HEK293 (cell line): ENCODE results near the gene RBM19.
A peak's percentile ranks its signal among the peaks of the same experiment; 100 is the strongest.

Source experiments
- BCL11B ChIP-seq: fragments of 450-650 bp; formaldehyde crosslinking; IDR thresholded peaks from 2 replicates; pipeline ENCODE4 v1.5.1; 2016; ENCODE audit warnings: low read depth, missing biosample characterization, missing genetic modification characterization
- GFI1B ChIP-seq: fragments of 450-650 bp; formaldehyde crosslinking; IDR thresholded peaks from 2 replicates; pipeline ENCODE4 v1.5.1; 2016; ENCODE audit warnings: missing biosample characterization, missing genetic modification characterization
- HOXC10 ChIP-seq: sonication (generic); formaldehyde crosslinking; IDR thresholded peaks from 2 replicates; pipeline ENCODE4 v1.8.1; 2023; ENCODE audit warnings: mild to moderate bottlenecking, missing genetic modification reagents
- IKZF3 ChIP-seq: fragments of 450-650 bp; IDR thresholded peaks from 2 replicates; pipeline ENCODE4 v1.5.0; 2018; ENCODE audit warnings: missing biosample characterization, mild to moderate bottlenecking, missing genetic modification characterization, moderate library complexity
- OSR2 ChIP-seq: fragments of 450-650 bp; formaldehyde crosslinking; IDR thresholded peaks from 2 replicates; pipeline ENCODE4 v1.5.1; 2016; ENCODE audit warnings: missing biosample characterization, missing genetic modification characterization
- PRDM1 ChIP-seq: fragments of 450-650 bp; formaldehyde crosslinking; IDR thresholded peaks from 2 replicates; pipeline ENCODE4; 2016; ENCODE audit warnings: missing biosample characterization, missing genetic modification characterization
- REPIN1 ChIP-seq: fragments of 450-650 bp; formaldehyde crosslinking; IDR thresholded peaks from 2 replicates; pipeline ENCODE4 v1.5.1; 2017; ENCODE audit warnings: missing biosample characterization, missing genetic modification characterization, low read depth
- SCRT2 ChIP-seq: fragments of 450-650 bp; formaldehyde crosslinking; IDR thresholded peaks from 2 replicates; pipeline ENCODE4 v1.5.1; 2016; ENCODE audit warnings: missing biosample characterization, missing genetic modification characterization
- SETDB1 ChIP-seq: IDR thresholded peaks from one replicate; pipeline ENCODE4 v1.6.1; 2017; ENCODE audit warnings: mild to moderate bottlenecking, low read length, moderate library complexity, mixed read lengths; ENCODE audit not compliant: insufficient read length
- SP2 ChIP-seq: fragments of 450-650 bp; formaldehyde crosslinking; IDR thresholded peaks from 2 replicates; pipeline ENCODE4 v1.5.1; 2016; ENCODE audit warnings: missing biosample characterization, missing genetic modification characterization
- WT1 ChIP-seq: fragments of 450-650 bp; formaldehyde crosslinking; IDR thresholded peaks from 2 replicates; pipeline ENCODE4 v1.5.1; 2016; ENCODE audit warnings: missing biosample characterization, missing genetic modification characterization
- YY1 ChIP-seq: fragments of 450-650 bp; formaldehyde crosslinking; IDR thresholded peaks from 2 replicates; pipeline ENCODE4 v1.5.1; 2018; ENCODE audit warnings: missing biosample characterization, missing genetic modification characterization
- ZBTB1 ChIP-seq: fragments of 450-650 bp; formaldehyde crosslinking; IDR thresholded peaks from 2 replicates; pipeline ENCODE4 v1.5.1; 2016; ENCODE audit warnings: missing biosample characterization, missing genetic modification characterization
- ZBTB7A ChIP-seq: fragments of 450-650 bp; formaldehyde crosslinking; IDR thresholded peaks from 2 replicates; pipeline ENCODE4 v1.5.1; 2016; ENCODE audit warnings: low read depth, missing biosample characterization, missing genetic modification characterization
- ZFP37 ChIP-seq: fragments of 450-650 bp; formaldehyde crosslinking; IDR thresholded peaks from 2 replicates; pipeline ENCODE4 v1.5.1; 2016; ENCODE audit warnings: missing biosample characterization, missing genetic modification characterization
- ZNF10 ChIP-seq: fragments of 450-650 bp; formaldehyde crosslinking; IDR thresholded peaks from 2 replicates; pipeline ENCODE4 v1.5.1; 2017; ENCODE audit warnings: missing biosample characterization, missing genetic modification characterization
- ZNF16 ChIP-seq: fragments of 450-650 bp; formaldehyde crosslinking; IDR thresholded peaks from 2 replicates; pipeline ENCODE4 v1.5.1; 2016; ENCODE audit warnings: low read depth, missing biosample characterization, missing genetic modification characterization
- ZNF169 ChIP-seq: fragments of 450-650 bp; formaldehyde crosslinking; IDR thresholded peaks from 2 replicates; pipeline ENCODE4 v1.5.1; 2016; ENCODE audit warnings: missing biosample characterization, missing genetic modification characterization
- ZNF202 ChIP-seq: fragments of 450-650 bp; formaldehyde crosslinking; IDR thresholded peaks from 2 replicates; pipeline ENCODE4 v1.5.1; 2016; ENCODE audit warnings: missing biosample characterization, missing genetic modification characterization, borderline replicate concordance
- ZNF214 ChIP-seq: fragments of 450-650 bp; formaldehyde crosslinking; IDR thresholded peaks from 2 replicates; pipeline ENCODE4 v1.5.1; 2017; ENCODE audit warnings: missing biosample characterization, mild to moderate bottlenecking, missing genetic modification characterization, borderline replicate concordance
- ZNF324 ChIP-seq: fragments of 450-650 bp; formaldehyde crosslinking; IDR thresholded peaks from 2 replicates; pipeline ENCODE4 v1.5.1; 2016; ENCODE audit warnings: missing biosample characterization, missing genetic modification characterization
- ZNF394 ChIP-seq: fragments of 450-650 bp; formaldehyde crosslinking; IDR thresholded peaks from 2 replicates; pipeline ENCODE4 v1.5.1; 2016; ENCODE audit warnings: missing biosample characterization, missing genetic modification characterization, mild to moderate bottlenecking, moderate library complexity, borderline replicate concordance
- ZNF561 ChIP-seq: fragments of 450-650 bp; IDR thresholded peaks from 2 replicates; pipeline ENCODE4 v1.5.1; 2018; ENCODE audit warnings: missing biosample characterization, missing genetic modification characterization, borderline replicate concordance
- ZNF571 ChIP-seq: fragments of 450-650 bp; formaldehyde crosslinking; IDR thresholded peaks from 2 replicates; pipeline ENCODE4 v1.5.0; 2017; ENCODE audit warnings: missing biosample characterization, missing genetic modification characterization
- ZNF600 ChIP-seq: fragments of 450-650 bp; formaldehyde crosslinking; IDR thresholded peaks from 2 replicates; pipeline ENCODE4 v1.5.1; 2016; ENCODE audit warnings: missing biosample characterization, missing genetic modification characterization
- ZNF610 ChIP-seq: fragments of 450-650 bp; formaldehyde crosslinking; IDR thresholded peaks from 2 replicates; pipeline ENCODE4 v1.5.1; 2016; ENCODE audit warnings: missing biosample characterization, missing genetic modification characterization, borderline replicate concordance
- TF ChIP-seq, protein P1 (sequence below): fragments of 450-650 bp; IDR thresholded peaks from 2 replicates; pipeline ENCODE4 v1.5.1; 2018; ENCODE audit warnings: missing biosample characterization, mild to moderate bottlenecking, missing genetic modification characterization
- TF ChIP-seq, protein P2 (sequence below): fragments of 450-650 bp; formaldehyde crosslinking; IDR thresholded peaks from 2 replicates; pipeline ENCODE4 v1.5.1; 2016; ENCODE audit warnings: missing biosample characterization, missing genetic modification characterization
- TF ChIP-seq, protein P3 (sequence below): fragments of 450-650 bp; formaldehyde crosslinking; conservative IDR thresholded peaks from 2 replicates; pipeline ENCODE4 v1.5.1; 2016; ENCODE audit warnings: low read depth, missing biosample characterization, missing genetic modification characterization
- TF ChIP-seq, protein P4 (sequence below): fragments of 450-650 bp; IDR thresholded peaks from 2 replicates; pipeline ENCODE4 v1.5.1; 2018; ENCODE audit warnings: missing biosample characterization, missing genetic modification characterization
- TF ChIP-seq, protein P5 (sequence below): fragments of 450-650 bp; formaldehyde crosslinking; IDR thresholded peaks from 2 replicates; pipeline ENCODE4 v1.5.1; 2016; ENCODE audit warnings: missing biosample characterization, missing genetic modification characterization

Gene RBM19

DNA sequence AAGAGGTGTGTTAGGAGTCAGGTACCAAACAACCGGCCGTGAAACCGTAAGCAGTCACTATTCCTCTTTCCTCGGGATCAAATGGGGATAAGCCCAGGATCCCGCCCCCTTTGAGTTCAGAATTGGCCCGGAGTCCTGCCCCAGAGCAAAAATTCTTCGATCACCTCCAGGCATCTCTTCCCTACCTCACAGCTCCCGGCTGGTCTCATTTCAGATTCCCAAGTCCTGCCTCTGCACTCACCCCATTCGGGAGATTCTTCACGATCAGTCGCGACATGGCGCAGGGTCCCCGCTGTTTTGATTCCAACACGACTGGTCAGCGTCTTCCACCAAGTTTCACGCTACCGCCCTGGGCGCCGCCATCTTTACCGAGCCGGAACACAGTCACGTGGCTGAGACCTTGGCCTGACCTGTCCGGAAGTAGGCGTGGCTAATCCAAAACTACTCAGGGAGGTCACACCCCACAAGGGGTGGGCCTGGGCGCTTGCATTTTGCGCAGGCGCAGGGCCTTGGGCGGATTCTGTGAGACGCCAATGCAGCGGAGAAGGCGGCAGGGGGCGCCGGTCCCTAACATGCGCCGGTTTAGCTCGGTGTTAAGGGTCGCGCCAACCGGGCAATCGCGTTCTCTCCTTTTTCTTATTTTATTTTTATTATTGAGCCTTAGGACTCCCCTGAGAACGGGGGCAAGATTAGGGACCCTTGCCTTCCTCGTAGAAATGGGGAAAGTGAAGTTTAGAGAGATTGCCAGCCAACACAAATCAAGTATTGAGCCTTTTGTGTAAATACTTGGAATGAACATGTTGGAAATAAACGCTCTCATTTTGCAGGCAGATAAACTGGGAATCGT is at the start of gene RBM19 (continued):
- TF ChIP-seq HOXC10 (no peak), ZFP37 (0 out of 2 replicates have a peak, but pooled peaks have one; percentile 58), ZNF561 (no peak), SP2 (tag by site-specific recombination) (peak; percentile 87), SCRT2 (tag by site-specific recombination) (no peak), SETDB1 (no peak), ZNF324 (0 out of 2 replicates have a peak, but pooled peaks have one; percentile 82), REPIN1 (no peak), BCL11B (tag by site-specific recombination) (no peak), ZNF169 (tag by site-specific recombination) (no peak), ZBTB7A (tag by site-specific recombination) (no peak), ZNF394 (no peak), ZNF202 (tag by site-specific recombination) (no peak), ZBTB1 (no peak), ZNF10 (tag by site-specific recombination) (no peak), ZNF214 (tag by site-specific recombination) (no peak), ZNF16 (tag by site-specific recombination) (no peak), ZNF610 (no peak), ZNF571 (tag by site-specific recombination) (no peak), YY1 (tag by site-specific recombination) (peak; percentile 95), GFI1B (tag by site-specific recombination) (no peak), WT1 (tag by site-specific recombination) (no peak), OSR2 (tag by site-specific recombination) (no peak), PRDM1 (no peak), ZNF600 (tag by site-specific recombination) (0 out of 2 replicates have a peak, but pooled peaks have one; percentile 33), IKZF3 (tag by site-specific recombination) (no peak)
- TF ChIP-seq, protein P1, sequence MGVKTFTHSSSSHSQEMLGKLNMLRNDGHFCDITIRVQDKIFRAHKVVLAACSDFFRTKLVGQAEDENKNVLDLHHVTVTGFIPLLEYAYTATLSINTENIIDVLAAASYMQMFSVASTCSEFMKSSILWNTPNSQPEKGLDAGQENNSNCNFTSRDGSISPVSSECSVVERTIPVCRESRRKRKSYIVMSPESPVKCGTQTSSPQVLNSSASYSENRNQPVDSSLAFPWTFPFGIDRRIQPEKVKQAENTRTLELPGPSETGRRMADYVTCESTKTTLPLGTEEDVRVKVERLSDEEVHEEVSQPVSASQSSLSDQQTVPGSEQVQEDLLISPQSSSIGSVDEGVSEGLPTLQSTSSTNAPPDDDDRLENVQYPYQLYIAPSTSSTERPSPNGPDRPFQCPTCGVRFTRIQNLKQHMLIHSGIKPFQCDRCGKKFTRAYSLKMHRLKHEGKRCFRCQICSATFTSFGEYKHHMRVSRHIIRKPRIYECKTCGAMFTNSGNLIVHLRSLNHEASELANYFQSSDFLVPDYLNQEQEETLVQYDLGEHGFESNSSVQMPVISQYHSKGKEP, result no peak
- TF ChIP-seq, protein P2, sequence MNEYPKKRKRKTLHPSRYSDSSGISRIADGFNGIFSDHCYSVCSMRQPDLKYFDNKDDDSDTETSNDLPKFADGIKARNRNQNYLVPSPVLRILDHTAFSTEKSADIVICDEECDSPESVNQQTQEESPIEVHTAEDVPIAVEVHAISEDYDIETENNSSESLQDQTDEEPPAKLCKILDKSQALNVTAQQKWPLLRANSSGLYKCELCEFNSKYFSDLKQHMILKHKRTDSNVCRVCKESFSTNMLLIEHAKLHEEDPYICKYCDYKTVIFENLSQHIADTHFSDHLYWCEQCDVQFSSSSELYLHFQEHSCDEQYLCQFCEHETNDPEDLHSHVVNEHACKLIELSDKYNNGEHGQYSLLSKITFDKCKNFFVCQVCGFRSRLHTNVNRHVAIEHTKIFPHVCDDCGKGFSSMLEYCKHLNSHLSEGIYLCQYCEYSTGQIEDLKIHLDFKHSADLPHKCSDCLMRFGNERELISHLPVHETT (tag by site-specific recombination), result peak; percentile 73
- TF ChIP-seq, protein P3, sequence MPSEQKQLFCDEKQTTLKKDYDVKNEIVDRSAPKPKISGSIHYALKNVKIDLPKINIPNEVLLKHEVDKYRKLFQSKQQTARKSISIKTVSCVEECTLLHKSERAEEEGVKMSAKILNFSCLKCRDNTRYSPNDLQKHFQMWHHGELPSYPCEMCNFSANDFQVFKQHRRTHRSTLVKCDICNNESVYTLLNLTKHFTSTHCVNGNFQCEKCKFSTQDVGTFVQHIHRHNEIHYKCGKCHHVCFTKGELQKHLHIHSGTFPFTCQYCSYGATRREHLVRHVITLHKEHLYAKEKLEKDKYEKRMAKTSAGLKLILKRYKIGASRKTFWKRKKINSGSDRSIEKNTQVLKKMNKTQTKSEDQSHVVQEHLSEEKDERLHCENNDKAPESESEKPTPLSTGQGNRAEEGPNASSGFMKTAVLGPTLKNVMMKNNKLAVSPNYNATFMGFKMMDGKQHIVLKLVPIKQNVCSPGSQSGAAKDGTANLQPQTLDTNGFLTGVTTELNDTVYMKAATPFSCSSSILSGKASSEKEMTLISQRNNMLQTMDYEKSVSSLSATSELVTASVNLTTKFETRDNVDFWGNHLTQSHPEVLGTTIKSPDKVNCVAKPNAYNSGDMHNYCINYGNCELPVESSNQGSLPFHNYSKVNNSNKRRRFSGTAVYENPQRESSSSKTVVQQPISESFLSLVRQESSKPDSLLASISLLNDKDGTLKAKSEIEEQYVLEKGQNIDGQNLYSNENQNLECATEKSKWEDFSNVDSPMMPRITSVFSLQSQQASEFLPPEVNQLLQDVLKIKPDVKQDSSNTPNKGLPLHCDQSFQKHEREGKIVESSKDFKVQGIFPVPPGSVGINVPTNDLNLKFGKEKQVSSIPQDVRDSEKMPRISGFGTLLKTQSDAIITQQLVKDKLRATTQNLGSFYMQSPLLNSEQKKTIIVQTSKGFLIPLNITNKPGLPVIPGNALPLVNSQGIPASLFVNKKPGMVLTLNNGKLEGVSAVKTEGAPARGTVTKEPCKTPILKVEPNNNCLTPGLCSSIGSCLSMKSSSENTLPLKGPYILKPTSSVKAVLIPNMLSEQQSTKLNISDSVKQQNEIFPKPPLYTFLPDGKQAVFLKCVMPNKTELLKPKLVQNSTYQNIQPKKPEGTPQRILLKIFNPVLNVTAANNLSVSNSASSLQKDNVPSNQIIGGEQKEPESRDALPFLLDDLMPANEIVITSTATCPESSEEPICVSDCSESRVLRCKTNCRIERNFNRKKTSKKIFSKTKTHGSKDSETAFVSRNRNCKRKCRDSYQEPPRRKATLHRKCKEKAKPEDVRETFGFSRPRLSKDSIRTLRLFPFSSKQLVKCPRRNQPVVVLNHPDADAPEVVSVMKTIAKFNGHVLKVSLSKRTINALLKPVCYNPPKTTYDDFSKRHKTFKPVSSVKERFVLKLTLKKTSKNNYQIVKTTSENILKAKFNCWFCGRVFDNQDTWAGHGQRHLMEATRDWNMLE (tag by site-specific recombination), result peak; percentile 39; the same call in 1 of the 2 replicates
- TF ChIP-seq, protein P4, sequence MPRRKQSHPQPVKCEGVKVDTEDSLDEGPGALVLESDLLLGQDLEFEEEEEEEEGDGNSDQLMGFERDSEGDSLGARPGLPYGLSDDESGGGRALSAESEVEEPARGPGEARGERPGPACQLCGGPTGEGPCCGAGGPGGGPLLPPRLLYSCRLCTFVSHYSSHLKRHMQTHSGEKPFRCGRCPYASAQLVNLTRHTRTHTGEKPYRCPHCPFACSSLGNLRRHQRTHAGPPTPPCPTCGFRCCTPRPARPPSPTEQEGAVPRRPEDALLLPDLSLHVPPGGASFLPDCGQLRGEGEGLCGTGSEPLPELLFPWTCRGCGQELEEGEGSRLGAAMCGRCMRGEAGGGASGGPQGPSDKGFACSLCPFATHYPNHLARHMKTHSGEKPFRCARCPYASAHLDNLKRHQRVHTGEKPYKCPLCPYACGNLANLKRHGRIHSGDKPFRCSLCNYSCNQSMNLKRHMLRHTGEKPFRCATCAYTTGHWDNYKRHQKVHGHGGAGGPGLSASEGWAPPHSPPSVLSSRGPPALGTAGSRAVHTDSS (tag by site-specific recombination), result no peak
- TF ChIP-seq, protein P5, sequence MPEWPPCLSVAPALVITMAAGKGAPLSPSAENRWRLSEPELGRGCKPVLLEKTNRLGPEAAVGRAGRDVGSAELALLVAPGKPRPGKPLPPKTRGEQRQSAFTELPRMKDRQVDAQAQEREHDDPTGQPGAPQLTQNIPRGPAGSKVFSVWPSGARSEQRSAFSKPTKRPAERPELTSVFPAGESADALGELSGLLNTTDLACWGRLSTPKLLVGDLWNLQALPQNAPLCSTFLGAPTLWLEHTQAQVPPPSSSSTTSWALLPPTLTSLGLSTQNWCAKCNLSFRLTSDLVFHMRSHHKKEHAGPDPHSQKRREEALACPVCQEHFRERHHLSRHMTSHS, result no peak
